Uterus (tissue), 4 donors: Measurements from ENCODE around the gene PITRM1. TPM values are rescaled to one million over a fixed set of nuclear protein-coding genes. Genes with fewer than 3 reads are reported as not detected.
A peak's percentile ranks its signal among the peaks of the same experiment; 100 is the strongest.

Source experiments
- DNase-seq, 2 donors: peaks; one replicate each; pipeline ENCODE4 v3.0.0-alpha.2; 2019 to 2020
- H3K27ac ChIP-seq, 2 donors: fragments of 200-600 bp; sonication (generic); 1 replicate in 1 of 2; 2 replicates in 1 of 2; pipeline ENCODE4 v1.5.1; 2016 to 2018
- H3K27me3 ChIP-seq, 2 donors: fragments of 200-600 bp; sonication (generic); one replicate each; pipeline ENCODE4 v1.5.1; 2018 to 2019; ENCODE audit warnings: control low read depth in 1 of 2
- H3K36me3 ChIP-seq, 2 donors: fragments of 200-600 bp; sonication (generic); one replicate each; pipeline ENCODE4 v1.5.1; 2019; ENCODE audit warnings: control low read depth in 1 of 2
- H3K4me1 ChIP-seq, 2 donors: fragments of 200-600 bp; sonication (generic); one replicate each; pipeline ENCODE4 v1.5.1; 2018 to 2019; ENCODE audit warnings: control low read depth in 1 of 2
- H3K4me3 ChIP-seq, 2 donors: fragments of 200-600 bp; sonication (generic); 1 replicate in 1 of 2; 2 replicates in 1 of 2; pipeline ENCODE4 v1.5.1; 2018 to 2019; ENCODE audit warnings: mild to moderate bottlenecking in 1 of 2
- H3K9me3 ChIP-seq, 2 donors: fragments of 200-600 bp; sonication (generic); one replicate each; pipeline ENCODE4 v1.5.1; 2019; ENCODE audit warnings: control low read depth in 1 of 2
- CTCF ChIP-seq, 4 experiments: fragments of 200-600 bp in 2 of 4; fragments of 450-650 bp in 2 of 4; sonication (generic) in 2 of 4; IDR thresholded peaks; one replicate each; pipeline ENCODE4 v1.5.1; 2016 to 2019; ENCODE audit warnings: antibody characterized with exemption in 4 of 4, mild to moderate bottlenecking in 2 of 4, moderate library complexity in 1 of 4
- POLR2A ChIP-seq, 2 donors: fragments of 450-650 bp; IDR thresholded peaks; one replicate each; pipeline ENCODE4 v1.6.1; 2016; ENCODE audit warnings: antibody characterized with exemption in 2 of 2, mild to moderate bottlenecking in 1 of 2, moderate library complexity in 1 of 2
- intact Hi-C: fragments of 100-400 bp; cut with DNase I; formaldehyde crosslinking; loops from one replicate; pipeline ENCODE4 v1.15.1; 2023; ENCODE audit warnings: low total_unique reads
- total RNA-seq, 4 donors: library from RNA; depleted of rRNA in 3 of 4; stranded (reverse); fragments of >200 nt in 3 of 4; gene quantifications; one replicate each; pipeline versions ENCODE4 v1.1.0 to v1.2.4, GENCODE V29; 2014 to 2023
- donor health status: DM: yes; HTN: yes; CAD: no.

Gene PITRM1
- total RNA-seq, 4 donors from 2014 or later = 37.4 to 100.0 (median 51.4) TPM

GRCh38 chr10:3196958-3197347 lies 24.4 kb upstream of the PITRM1 start:
- peak in 1 of 2 donors; percentile 25 for DNase-seq
- intact Hi-C loops = loop anchor here (10.0 kb wide), 1 partner anchor 1578 kb away; no protein-coding TSS in a partner anchor
- no peaks in the 10 kb centered on the region for H3K36me3 ChIP-seq
- H3K27ac ChIP-seq = peak overlapping the region in 1 of 2 donors; percentile 31
- peaks cover 0 to 5% of the 10 kb centered on the region in 2 donors for H3K4me1 ChIP-seq
- no peak overlapping the region for H3K4me3 ChIP-seq
- TF ChIP-seq CTCF (IDR thresholded peaks at IDR 0.05) = no peak
- no peak for TF ChIP-seq POLR2A (IDR thresholded peaks at IDR 0.05)
- H3K27me3 ChIP-seq = no peaks in the 10 kb centered on the region
- no peaks in the 10 kb centered on the region for H3K9me3 ChIP-seq

- intact Hi-C loops = loop anchor here (10.0 kb wide), 1 partner anchor 1578 kb away; no protein-coding TSS in a partner anchor
- Histone ChIP-seq H3K9me3 (no peaks in the 10 kb centered on the region), H3K36me3 (no peaks in the 10 kb centered on the region), H3K27ac (no peak overlapping the region), H3K4me3 (no peak overlapping the region), H3K27me3 (no peaks in the 10 kb centered on the region), H3K4me1 (peaks cover 0 to 5% of the 10 kb centered on the region in 2 donors)
- DNase-seq = no peak
- TF ChIP-seq CTCF (IDR thresholded peaks at IDR 0.05) (no peak), POLR2A (IDR thresholded peaks at IDR 0.05) (no peak)
Measured at GRCh38 chr10:3196482-3196881, 23.9 kb upstream of the PITRM1 start.

GRCh38 chr10:3195726-3196125 lies 23.1 kb upstream of the PITRM1 start:
- Histone ChIP-seq H3K27me3 (no peaks in the 10 kb centered on the region), H3K4me1 (peaks cover 0 to 5% of the 10 kb centered on the region in 2 donors), H3K9me3 (no peaks in the 10 kb centered on the region), H3K36me3 (no peaks in the 10 kb centered on the region), H3K27ac (no peak overlapping the region), H3K4me3 (no peak overlapping the region)
- TF ChIP-seq POLR2A (IDR thresholded peaks at IDR 0.05) (no peak), CTCF (IDR thresholded peaks at IDR 0.05) (no peak)
- no peak for DNase-seq
- intact Hi-C loops = loop anchor here (10.0 kb wide), 1 partner anchor 1579 kb away; no protein-coding TSS in a partner anchor

GRCh38 chr10:3195286-3195685 lies 22.7 kb upstream of the PITRM1 start:
- no peak for TF ChIP-seq POLR2A (IDR thresholded peaks at IDR 0.05)
- no peak for TF ChIP-seq CTCF (IDR thresholded peaks at IDR 0.05)
- peaks cover 0 to 5% of the 10 kb centered on the region in 2 donors for H3K4me1 ChIP-seq
- intact Hi-C loops = loop anchor here (10.0 kb wide), 1 partner anchor 1580 kb away; no protein-coding TSS in a partner anchor
- H3K27ac ChIP-seq = no peak overlapping the region
- H3K27me3 ChIP-seq = no peaks in the 10 kb centered on the region
- H3K9me3 ChIP-seq = no peaks in the 10 kb centered on the region
- H3K36me3 ChIP-seq = no peaks in the 10 kb centered on the region
- H3K4me3 ChIP-seq = no peak overlapping the region
- no peak for DNase-seq

- no peaks in the 10 kb centered on the region for H3K36me3 ChIP-seq
- H3K27me3 ChIP-seq = no peaks in the 10 kb centered on the region
- no peak for TF ChIP-seq CTCF (IDR thresholded peaks at IDR 0.05)
- TF ChIP-seq POLR2A (IDR thresholded peaks at IDR 0.05) = no peak
- H3K9me3 ChIP-seq = no peaks in the 10 kb centered on the region
- no peak for DNase-seq
- intact Hi-C loops = loop anchor here (10.0 kb wide), 1 partner anchor 1580 kb away; no protein-coding TSS in a partner anchor
- H3K27ac ChIP-seq = no peak overlapping the region
- H3K4me3 ChIP-seq = no peak overlapping the region
- H3K4me1 ChIP-seq = peaks cover 0 to 5% of the 10 kb centered on the region in 2 donors
Measured at GRCh38 chr10:3194871-3195270, 22.3 kb upstream of the PITRM1 start.
